SJSA1 (cell line): ENCODE measurements around the gene EBF4. TPM values are rescaled to one million over a fixed set of nuclear protein-coding genes. Genes with fewer than 3 reads are reported as not detected.

Experiments used
- DNase-seq, 2 experiments: peaks; one replicate each; pipeline ENCODE4 v3.0.0-alpha.2; 2015 to 2020; ENCODE audit warnings: low spot score in 2 of 2, low read depth in 1 of 2
- H3K27ac ChIP-seq: fragments of 250-450 bp; sonication (Bioruptor Pico); 2 replicates; pipeline ENCODE4 v1.5.1; 2020; ENCODE audit warnings: mild to moderate bottlenecking, moderate library complexity
- H3K27me3 ChIP-seq: fragments of 250-450 bp; sonication (Bioruptor Pico); replicated peaks from 2 replicates; pipeline ENCODE4 v1.5.1; 2020; ENCODE audit warnings: mild to moderate bottlenecking, moderate library complexity
- H3K36me3 ChIP-seq: fragments of 250-450 bp; sonication (Bioruptor Pico); 2 replicates; pipeline ENCODE4 v1.5.1; 2020; ENCODE audit warnings: mild to moderate bottlenecking
- H3K4me1 ChIP-seq: fragments of 250-450 bp; sonication (Bioruptor Pico); replicated peaks from 2 replicates; pipeline ENCODE4 v1.6.1; 2021; ENCODE audit warnings: mild to moderate bottlenecking
- H3K4me3 ChIP-seq: fragments of 250-450 bp; sonication (Bioruptor Pico); 2 replicates; pipeline ENCODE4 v1.5.1; 2020; ENCODE audit warnings: mild to moderate bottlenecking
- H3K9me3 ChIP-seq: fragments of 250-450 bp; sonication (Bioruptor Pico); replicated peaks from 2 replicates; pipeline ENCODE4 v1.5.1; 2020; ENCODE audit warnings: mild to moderate bottlenecking
- total RNA-seq: library from RNA; depleted of rRNA; stranded (reverse); fragments of >200 nt; shearing (Covaris generic); gene quantifications from 2 replicates; pipeline ENCODE4 v1.2.3, GENCODE V29; 2014

The EBF4 gene
- total RNA-seq, 1 experiment from 2014 or later = 4.4 TPM

DNA sequence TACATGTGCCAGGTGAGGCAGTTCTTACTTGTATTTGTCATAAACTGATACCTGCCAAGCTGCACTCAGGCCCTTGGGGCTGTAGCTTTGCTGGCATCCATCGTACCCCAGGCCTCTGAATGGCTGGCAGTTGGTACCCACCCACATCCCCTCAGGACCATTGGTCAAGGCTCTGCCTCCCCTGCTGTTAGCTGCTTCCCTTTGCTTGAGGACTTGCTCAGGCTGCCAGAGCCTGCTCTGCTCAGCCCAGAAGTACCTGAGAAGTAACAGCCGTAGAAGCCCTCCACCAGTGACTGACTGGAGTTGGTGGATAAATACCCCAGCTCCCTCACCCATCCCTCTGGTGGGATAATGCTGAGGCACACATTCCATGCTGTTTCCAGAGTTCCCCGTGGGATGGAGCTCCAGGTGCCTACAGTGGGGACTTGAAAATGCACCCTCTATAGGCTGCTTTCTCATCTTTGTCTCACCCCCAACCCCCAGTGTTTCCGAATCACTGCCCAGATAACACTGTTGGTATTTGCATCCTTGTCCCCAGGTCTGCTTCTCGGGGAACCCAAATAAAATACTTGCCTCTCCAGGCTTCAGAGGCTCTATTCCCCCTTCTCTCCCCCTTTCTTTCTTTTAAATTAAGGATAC is 7.3 kb downstream of the EBF4 start:
- no peaks in the 10 kb centered on the region for H3K27me3 ChIP-seq

DNA sequence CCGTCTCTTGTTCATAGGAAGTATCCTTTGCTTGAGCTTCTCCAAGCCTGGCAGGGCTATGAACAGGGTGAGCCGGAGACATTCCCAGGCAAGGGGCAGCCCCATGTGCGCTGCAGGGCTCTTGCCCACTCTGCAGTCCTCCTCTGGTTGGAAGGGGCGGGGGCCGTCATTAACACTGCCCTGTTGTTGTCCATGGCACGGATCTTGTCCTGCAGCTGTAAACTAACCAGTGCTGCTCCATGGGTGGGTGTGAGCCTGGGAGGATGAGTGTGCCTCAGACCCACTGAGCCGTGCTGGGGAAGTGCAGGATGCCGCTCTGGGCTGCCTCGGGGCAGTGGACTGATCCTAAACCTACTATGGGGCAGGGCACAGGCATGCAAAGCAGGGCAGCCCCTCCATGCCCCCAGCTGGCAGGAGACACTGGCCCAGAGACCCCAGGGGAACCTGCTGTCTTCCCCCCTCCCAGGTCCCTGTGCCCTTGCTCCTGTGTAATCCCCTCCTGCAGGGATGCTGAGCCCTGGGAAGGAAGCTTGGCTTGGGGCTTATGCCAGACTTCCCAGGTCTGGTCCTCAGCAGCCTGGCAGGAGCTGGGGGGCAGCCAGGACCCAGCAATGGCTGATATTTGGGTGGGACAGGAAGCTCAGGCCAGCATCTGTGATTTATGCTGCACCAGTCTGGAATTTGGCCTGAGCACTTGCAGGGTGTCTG is 8.5 kb downstream of the EBF4 start:
- Histone ChIP-seq H3K9me3 (no peaks in the 10 kb centered on the region), H3K27me3 (no peaks in the 10 kb centered on the region), H3K36me3 (no peaks in the 10 kb centered on the region), H3K4me1 (no peaks in the 10 kb centered on the region), H3K27ac (no peak overlapping the region), H3K4me3 (no peak overlapping the region)
- DNase-seq = no peak

More for the DNA sequence above, 7.3 kb downstream of the EBF4 start:
- Histone ChIP-seq H3K36me3 (no peaks in the 10 kb centered on the region), H3K9me3 (no peaks in the 10 kb centered on the region), H3K4me1 (no peaks in the 10 kb centered on the region), H3K27ac (no peak overlapping the region), H3K4me3 (no peak overlapping the region)
- DNase-seq = peak in 1 of 2 experiments; percentile 18

DNA sequence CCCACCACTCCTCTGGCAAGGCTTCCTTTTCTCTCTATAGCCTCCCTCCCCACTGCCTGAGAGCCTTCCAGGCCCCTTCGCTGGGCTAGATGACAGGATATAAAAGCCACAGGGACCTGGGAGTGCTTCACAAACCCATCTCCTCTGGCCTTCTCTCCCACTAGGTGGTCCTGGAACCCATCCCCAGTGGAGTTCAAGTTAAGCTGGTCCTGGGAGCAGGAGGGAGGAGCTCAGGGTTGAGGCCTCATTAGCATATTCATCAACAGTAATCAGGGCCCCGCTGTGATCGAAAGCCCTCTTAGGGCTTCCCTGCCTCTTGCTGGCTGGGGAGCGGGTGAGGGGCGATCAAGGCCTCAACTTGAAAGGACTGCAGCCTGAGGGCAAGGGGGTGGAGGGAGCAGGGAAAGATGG is 9.1 kb downstream of the EBF4 start:
- Histone ChIP-seq H3K4me1 (no peaks in the 10 kb centered on the region), H3K27ac (no peak overlapping the region), H3K36me3 (no peaks in the 10 kb centered on the region), H3K27me3 (no peaks in the 10 kb centered on the region), H3K9me3 (no peaks in the 10 kb centered on the region), H3K4me3 (no peak overlapping the region)
- DNase-seq = no peak

- DNase-seq = no peak
- H3K36me3 ChIP-seq = no peaks in the 10 kb centered on the region
- no peaks in the 10 kb centered on the region for H3K9me3 ChIP-seq
- H3K27ac ChIP-seq = no peak overlapping the region
- no peaks in the 10 kb centered on the region for H3K4me1 ChIP-seq
- H3K27me3 ChIP-seq = no peaks in the 10 kb centered on the region
- no peak overlapping the region for H3K4me3 ChIP-seq
Observed at GRCh38 chr20:2703716-2704475, 11.3 kb downstream of the EBF4 start.

DNA sequence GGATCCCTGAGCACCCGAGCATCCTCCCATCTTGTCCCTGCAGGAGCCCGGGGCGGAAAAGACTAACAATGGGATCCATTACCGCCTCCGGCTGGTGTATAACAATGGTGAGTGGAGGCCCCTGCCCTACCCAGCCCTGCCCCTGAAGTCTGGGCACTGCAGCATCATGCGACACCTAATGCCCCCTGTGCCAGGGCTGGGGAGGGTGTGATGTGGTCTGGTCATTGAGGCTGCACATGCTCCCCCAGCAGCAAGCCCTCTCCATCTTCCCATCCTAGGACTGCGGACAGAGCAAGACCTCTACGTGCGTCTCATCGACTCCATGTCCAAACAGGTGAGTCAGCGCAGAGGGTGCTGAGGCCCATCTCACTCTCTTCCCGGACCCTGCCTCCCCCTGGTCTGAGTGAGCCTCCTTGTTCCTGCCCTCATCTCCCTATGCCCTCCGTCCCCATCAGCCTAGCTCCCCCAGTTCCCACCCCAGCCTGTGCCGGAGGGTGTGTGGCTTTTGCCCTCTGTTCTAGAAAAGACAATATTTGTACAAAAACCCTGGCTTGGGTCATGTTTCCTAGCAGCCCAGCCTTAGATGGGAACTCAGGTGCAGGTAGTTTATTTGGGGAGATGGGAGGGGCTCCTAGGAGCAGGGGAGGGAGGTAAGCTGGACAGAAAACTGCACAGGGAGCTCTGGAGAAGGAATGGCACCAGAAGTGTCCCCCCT is 13.5 kb downstream of the EBF4 start:
- no peaks in the 10 kb centered on the region for H3K36me3 ChIP-seq
- no peaks in the 10 kb centered on the region for H3K27me3 ChIP-seq
- H3K27ac ChIP-seq = no peak overlapping the region
- H3K4me3 ChIP-seq = no peak overlapping the region
- H3K4me1 ChIP-seq = no peaks in the 10 kb centered on the region
- peak in 1 of 2 experiments; percentile 33 for DNase-seq
- H3K9me3 ChIP-seq = no peaks in the 10 kb centered on the region

DNA sequence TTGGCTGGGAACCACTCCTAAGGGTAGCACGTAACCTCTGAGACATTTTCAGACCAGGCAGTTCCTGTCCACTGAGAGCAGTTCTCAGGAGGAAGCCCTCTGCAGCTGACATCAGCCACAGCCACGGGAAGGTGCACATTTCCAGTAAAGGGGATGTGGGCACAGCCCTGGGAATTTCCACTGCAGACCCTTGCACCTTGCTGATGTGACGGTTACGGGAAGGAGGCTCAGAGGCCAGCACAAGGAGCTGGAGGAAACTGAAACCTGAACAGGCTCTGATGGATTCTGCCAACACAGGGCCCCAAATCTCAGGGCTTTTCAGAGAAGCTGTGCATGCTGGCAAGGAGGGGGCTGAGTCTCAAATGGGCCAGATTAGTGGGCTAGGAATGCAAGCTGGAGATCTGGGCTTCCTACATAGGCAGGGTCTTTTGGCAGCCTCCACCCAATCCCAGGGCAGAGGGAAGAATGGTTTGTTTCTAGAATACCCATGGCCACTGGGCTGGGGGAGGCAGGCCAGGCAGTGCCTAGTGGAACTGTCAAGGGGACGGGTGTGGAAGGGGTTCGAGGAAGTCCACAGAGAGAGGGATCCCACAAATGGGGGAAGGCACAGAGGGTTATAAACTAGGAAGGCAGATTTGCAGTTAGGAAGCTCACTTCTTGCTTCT is 14.2 kb downstream of the EBF4 start:
- Histone ChIP-seq H3K36me3 (no peaks in the 10 kb centered on the region), H3K9me3 (no peaks in the 10 kb centered on the region), H3K4me3 (no peak overlapping the region), H3K27me3 (0 out of 2 replicates have a peak, but pooled peaks cover 3% of the 10 kb centered on the region), H3K4me1 (no peaks in the 10 kb centered on the region), H3K27ac (no peak overlapping the region)
- no peak for DNase-seq

GRCh38 chr20:2707353-2708072 is 14.9 kb downstream of the EBF4 start:
- no peaks in the 10 kb centered on the region for H3K36me3 ChIP-seq
- H3K4me3 ChIP-seq = no peak overlapping the region
- 0 out of 2 replicates have a peak, but pooled peaks cover 3% of the 10 kb centered on the region for H3K27me3 ChIP-seq
- peak in 1 of 2 experiments; percentile 33 for DNase-seq
- H3K9me3 ChIP-seq = no peaks in the 10 kb centered on the region
- H3K4me1 ChIP-seq = no peaks in the 10 kb centered on the region
- H3K27ac ChIP-seq = no peak overlapping the region

DNA sequence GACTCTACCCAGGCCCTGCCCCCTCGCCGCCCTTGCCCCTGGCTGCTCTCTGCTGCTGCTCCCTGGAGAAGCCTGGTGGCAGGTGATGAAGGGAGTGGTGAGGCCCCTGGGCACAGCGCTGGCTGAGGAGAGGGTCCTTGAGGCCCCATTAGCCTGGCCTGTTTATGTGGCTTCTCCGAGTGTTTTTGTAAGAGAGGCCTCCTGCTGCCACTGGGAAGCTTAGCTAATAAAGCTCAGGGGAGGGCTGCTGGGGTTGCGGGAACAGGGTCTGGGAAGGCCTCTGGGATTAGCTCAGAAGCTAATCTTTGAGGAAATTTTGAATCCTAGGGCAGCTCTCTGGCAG is 15.5 kb downstream of the EBF4 start:
- Histone ChIP-seq H3K27me3 (0 out of 2 replicates have a peak, but pooled peaks cover 3% of the 10 kb centered on the region), H3K36me3 (no peaks in the 10 kb centered on the region), H3K4me3 (no peak overlapping the region), H3K27ac (no peak overlapping the region), H3K9me3 (no peaks in the 10 kb centered on the region), H3K4me1 (no peaks in the 10 kb centered on the region)
- DNase-seq = peak in 1 of 2 experiments; percentile 31

- Histone ChIP-seq H3K27ac (no peak overlapping the region), H3K4me1 (no peaks in the 10 kb centered on the region), H3K9me3 (no peaks in the 10 kb centered on the region), H3K27me3 (0 out of 2 replicates have a peak, but pooled peaks cover 3% of the 10 kb centered on the region), H3K4me3 (no peak overlapping the region), H3K36me3 (no peaks in the 10 kb centered on the region)
- no peak for DNase-seq
Observed at GRCh38 chr20:2708665-2709064, 16.1 kb downstream of the EBF4 start.

DNA sequence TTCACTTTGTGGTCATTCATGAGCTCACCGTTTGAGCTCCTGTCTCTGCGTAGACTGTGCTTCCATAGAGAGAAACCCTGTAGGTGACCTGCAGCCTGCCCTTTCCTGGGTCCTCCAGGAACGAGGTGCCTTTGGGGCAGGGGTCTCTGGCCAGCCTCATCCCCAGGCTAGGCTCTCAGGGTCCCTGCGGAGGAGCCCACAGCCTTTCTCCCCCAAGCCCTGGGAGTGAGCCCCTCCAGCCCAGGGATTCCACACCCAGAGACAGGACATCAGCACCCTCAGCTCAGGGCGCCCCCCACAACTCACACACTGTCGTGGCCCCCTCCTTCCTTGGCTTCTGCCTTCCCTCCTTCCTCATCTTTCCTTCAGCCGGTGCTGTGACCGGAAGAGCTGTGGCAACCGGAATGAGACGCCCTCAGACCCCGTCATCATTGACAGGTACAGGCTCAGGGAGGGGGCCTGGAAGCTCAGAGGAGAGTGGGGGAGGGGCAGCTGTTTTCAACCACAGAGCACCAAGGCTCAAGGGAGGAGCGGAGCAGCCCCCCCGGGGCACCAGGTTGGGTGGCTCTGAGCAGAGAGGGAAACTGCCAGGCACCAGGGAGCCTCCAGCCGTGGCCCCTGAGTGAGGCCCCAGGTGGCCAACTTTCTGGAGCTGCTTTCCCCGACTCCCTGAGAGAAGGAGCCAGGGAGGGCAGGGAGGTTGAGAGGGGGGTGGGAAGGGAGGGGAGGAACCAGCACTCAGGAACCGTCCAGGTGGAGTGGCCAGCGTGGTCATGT is 16.8 kb downstream of the EBF4 start:
- no peaks in the 10 kb centered on the region for H3K9me3 ChIP-seq
- no peak overlapping the region for H3K4me3 ChIP-seq
- H3K4me1 ChIP-seq = no peaks in the 10 kb centered on the region
- no peak for DNase-seq
- 0 out of 2 replicates have a peak, but pooled peaks cover 3% of the 10 kb centered on the region for H3K27me3 ChIP-seq
- H3K36me3 ChIP-seq = no peaks in the 10 kb centered on the region
- no peak overlapping the region for H3K27ac ChIP-seq

- H3K4me3 ChIP-seq = no peak overlapping the region
- H3K27me3 ChIP-seq = peaks cover 3% of the 10 kb centered on the region; the same call in 1 of the 2 replicates
- no peak for DNase-seq
- H3K36me3 ChIP-seq = no peaks in the 10 kb centered on the region
- no peaks in the 10 kb centered on the region for H3K4me1 ChIP-seq
- H3K27ac ChIP-seq = no peak overlapping the region
- no peaks in the 10 kb centered on the region for H3K9me3 ChIP-seq
Observed at GRCh38 chr20:2713285-2713684, 20.7 kb downstream of the EBF4 start.

GRCh38 chr20:2729251-2729713 is 36.7 kb downstream of the EBF4 start:
- no peaks in the 10 kb centered on the region for H3K36me3 ChIP-seq
- no peak overlapping the region for H3K4me3 ChIP-seq
- H3K4me1 ChIP-seq = no peaks in the 10 kb centered on the region
- peaks cover 6% of the 10 kb centered on the region; the same call in 1 of the 2 replicates for H3K9me3 ChIP-seq
- no peak overlapping the region for H3K27ac ChIP-seq
- H3K27me3 ChIP-seq = 0 out of 2 replicates have a peak, but pooled peaks cover 4% of the 10 kb centered on the region
- no peak for DNase-seq
